NCI-H187 treated with DMSO at 0.1 percent for 48 hours (cell line): ENCODE results near the gene ANKRD55.
A peak's percentile ranks its signal among the peaks of the same experiment; 100 is the strongest.
"Not testable (repeated sequence)": the region's sequence is repeated elsewhere in the genome, so short reads cannot be mapped to it uniquely, and the experiment has no call there.

Source experiments
- DNase-seq: peaks from one replicate; lab custom pipeline; 2025; lab: John Stamatoyannopoulos, UW

ANKRD55 gene

GRCh38 chr5:56102889-56103288 is 130.2 kb downstream of the ANKRD55 start:
- DNase-seq, result no peak

GRCh38 chr5:56102207-56102606 is 130.9 kb downstream of the ANKRD55 start:
- not testable (repeated sequence) for DNase-seq

GRCh38 chr5:56101180-56101579 is 131.9 kb downstream of the ANKRD55 start:
- no peak for DNase-seq

- DNase-seq, result no peak
Observed at GRCh38 chr5:56100439-56101176, 132.5 kb downstream of the ANKRD55 start.

- no peak for DNase-seq
Observed at GRCh38 chr5:56099346-56099745, 133.8 kb downstream of the ANKRD55 start.

GRCh38 chr5:56097055-56097454 is 136.1 kb downstream of the ANKRD55 start:
- DNase-seq, result no peak

GRCh38 chr5:56095579-56096102 is 137.5 kb downstream of the ANKRD55 start:
- DNase-seq, result no peak

- peak; percentile 84 for DNase-seq
Observed at GRCh38 chr5:56094579-56095361, 138.4 kb downstream of the ANKRD55 start.

GRCh38 chr5:56093970-56094369 is 139.2 kb downstream of the ANKRD55 start:
- DNase-seq, result no peak

GRCh38 chr5:56092115-56092514 is 141.0 kb downstream of the ANKRD55 start:
- no peak for DNase-seq

GRCh38 chr5:56091664-56092063 is 141.5 kb downstream of the ANKRD55 start:
- no peak for DNase-seq

- DNase-seq, result no peak
Observed at GRCh38 chr5:56090793-56091460, 142.2 kb downstream of the ANKRD55 start.

- no peak for DNase-seq
Observed at GRCh38 chr5:56088967-56089829, 143.9 kb downstream of the ANKRD55 start.

GRCh38 chr5:56088431-56088949 is 144.6 kb downstream of the ANKRD55 start:
- no peak for DNase-seq

- no peak for DNase-seq
Observed at GRCh38 chr5:56085193-56085592, 147.9 kb downstream of the ANKRD55 start.

- DNase-seq, result no peak
Observed at GRCh38 chr5:56083286-56083854, 149.8 kb downstream of the ANKRD55 start.

GRCh38 chr5:56081053-56081642 is 152.0 kb downstream of the ANKRD55 start:
- not testable (repeated sequence) for DNase-seq

- DNase-seq, result no peak
Observed at GRCh38 chr5:56080375-56081052, 152.6 kb downstream of the ANKRD55 start.

GRCh38 chr5:56079157-56079500 is 154.0 kb downstream of the ANKRD55 start:
- not testable (repeated sequence) for DNase-seq
